Panc1 (cell line): ENCODE results near the gene PRMT5.

ENCODE experiments used
- CTCF ChIP-seq: fragments of 450-650 bp; IDR thresholded peaks from 2 replicates; pipeline ENCODE4 v1.5.1; 2017; ENCODE audit warnings: mild to moderate bottlenecking
- POLR2AphosphoS5 ChIP-seq: IDR thresholded peaks from 2 replicates; pipeline ENCODE4 v1.6.1; 2012; ENCODE audit warnings: mild to moderate bottlenecking, low read depth, low read length, moderate library complexity

- TF ChIP-seq CTCF (no peak), POLR2AphosphoS5 (no peak)
Observed at GRCh38 chr14:22888662-22889061, 40.5 kb downstream of the PRMT5 start.
